H1 (cell line): ENCODE results near the gene CAV1. TPM values are rescaled to one million over a fixed set of nuclear protein-coding genes. Genes with fewer than 3 reads are reported as not detected.

Experiments
- CTCF ChIA-PET: fragments of 300-600 bp; sonication (Branson Sonifier 250); formaldehyde crosslinking; loops from one replicate; lab custom pipeline; 2021; ENCODE audit not compliant: partially characterized antibody; lab: Charles Lee
- POLR2A ChIA-PET: fragments of 300-600 bp; sonication (Branson Sonifier 250); formaldehyde crosslinking; loops from one replicate; lab custom pipeline; 2021; ENCODE audit warnings: inconsistent platforms; ENCODE audit not compliant: partially characterized antibody; lab: Charles Lee
- DNase-seq, 2 experiments: peaks; one replicate each; pipeline versions ENCODE4 v3.0.0 to v3.0.0-alpha.2; 2010 to 2022; ENCODE audit warnings: low spot score in 2 of 2, low read depth in 1 of 2, mixed read lengths in 1 of 2
- FAIRE-seq: peaks from 2 replicates; lab custom pipeline; 2011; peaks lifted over from hg19 to GRCh38; lab: Jason Lieb, UNC
- H2AFZ ChIP-seq: 2 replicates; pipeline ENCODE4 v1.8.1; 2012; ENCODE audit warnings: low read length, inconsistent platforms
- H2AK5ac ChIP-seq: 2 replicates; pipeline ENCODE4 v1.6.1; 2013; ENCODE audit warnings: low read depth, low read length
- H2BK120ac ChIP-seq: replicated peaks from 2 replicates; pipeline ENCODE3; 2013; ENCODE audit warnings: low read depth, low read length, inconsistent platforms
- H2BK12ac ChIP-seq: 2 replicates; pipeline ENCODE4 v1.6.1; 2013; ENCODE audit warnings: low read depth, low read length
- H2BK15ac ChIP-seq: 2 replicates; pipeline ENCODE4 v1.6.1; 2013; ENCODE audit warnings: low read length
- H2BK20ac ChIP-seq: 2 replicates; pipeline ENCODE4 v1.6.1; 2013; ENCODE audit warnings: low read length
- H2BK5ac ChIP-seq: 2 replicates; pipeline ENCODE4 v1.6.1; 2013; ENCODE audit warnings: low read depth, low read length
- H3K14ac ChIP-seq: 2 replicates; pipeline ENCODE4 v1.6.1; 2013; ENCODE audit warnings: inconsistent platforms; ENCODE audit not compliant: insufficient read length
- H3K18ac ChIP-seq: 2 replicates; pipeline ENCODE4 v1.6.1; 2013; ENCODE audit warnings: low read length; ENCODE audit errors: extremely low read depth
- H3K23ac ChIP-seq: 2 replicates; pipeline ENCODE4 v1.6.1; 2013; ENCODE audit warnings: inconsistent platforms; ENCODE audit not compliant: insufficient read length
- H3K23me2 ChIP-seq: 2 replicates; pipeline ENCODE4 v1.6.1; 2013; ENCODE audit warnings: low read depth, low read length
- H3K27ac ChIP-seq: 2 replicates; pipeline ENCODE4 v1.6.1; 2011; ENCODE audit warnings: low read depth, low read length, inconsistent platforms
- H3K27me3 ChIP-seq, 4 experiments: replicated peaks in 1 of 4; 1 replicate in 1 of 4; 2 replicates in 3 of 4; pipeline versions ENCODE4 v1.6.1 to v1.8.1; 2011 to 2013; ENCODE audit warnings: low read length in 3 of 4, mild to moderate bottlenecking in 3 of 4, inconsistent platforms in 2 of 4, mixed read lengths in 2 of 4, moderate library complexity in 1 of 4; ENCODE audit not compliant: control insufficient read depth in 3 of 4, insufficient read depth in 3 of 4; ENCODE audit errors: extremely low read depth in 1 of 4
- H3K36me3 ChIP-seq, 4 experiments: 2 replicates each; pipeline versions ENCODE4 v1.6.1 to v1.8.1; 2011 to 2013; ENCODE audit warnings: mild to moderate bottlenecking in 4 of 4, low read length in 3 of 4, moderate library complexity in 2 of 4, control low read depth in 1 of 4, inconsistent platforms in 1 of 4; ENCODE audit not compliant: insufficient read depth in 4 of 4, control insufficient read depth in 2 of 4
- H3K4ac ChIP-seq: replicated peaks from 2 replicates; pipeline ENCODE3; 2013; ENCODE audit warnings: low read length, low read depth, mixed read lengths, inconsistent platforms; ENCODE audit not compliant: insufficient read length
- H3K4me1 ChIP-seq, 4 experiments: replicated peaks in 1 of 4; 1 replicate in 1 of 4; 2 replicates in 3 of 4; pipeline versions ENCODE4 v1.6.1 to v1.8.1; 2011 to 2013; ENCODE audit warnings: low read length in 3 of 4, inconsistent platforms in 2 of 4, mixed read lengths in 1 of 4; ENCODE audit not compliant: insufficient read depth in 4 of 4, control insufficient read depth in 3 of 4
- H3K4me2 ChIP-seq, 2 experiments: 2 replicates each; pipeline versions ENCODE4 v1.6.1 to v1.8.1; 2011 to 2013; ENCODE audit warnings: low read depth in 2 of 2, low read length in 2 of 2, control low read depth in 1 of 2, inconsistent platforms in 1 of 2, mild to moderate bottlenecking in 1 of 2; ENCODE audit not compliant: insufficient read depth in 1 of 2
- H3K4me3 ChIP-seq, 4 experiments: fragments of 200-600, 300-600 bp in 1 of 4; sonication (generic), shearing (Covaris generic), sonication (Bioruptor Twin) in 1 of 4; 2 replicates each; pipeline versions ENCODE4 v1.5.1 to v1.8.1; 2011 to 2016; ENCODE audit warnings: low read length in 4 of 4, low read depth in 3 of 4, control low read depth in 2 of 4, inconsistent platforms in 2 of 4, mild to moderate bottlenecking in 2 of 4, mixed read lengths in 1 of 4, moderate library complexity in 1 of 4; ENCODE audit not compliant: insufficient read depth in 2 of 4; ENCODE audit errors: extremely low read depth in 1 of 4
- H3K56ac ChIP-seq: replicated peaks from 2 replicates; pipeline ENCODE3; 2013; ENCODE audit warnings: low read depth, mild to moderate bottlenecking, mixed read lengths, low read length, inconsistent platforms; ENCODE audit not compliant: insufficient read length
- H3K79me1 ChIP-seq: 2 replicates; pipeline ENCODE4 v1.6.1; 2013; ENCODE audit warnings: low read depth, low read length, control low read depth
- H3K79me2 ChIP-seq, 2 experiments: 2 replicates each; pipeline versions ENCODE4 v1.6.1 to v1.8.1; 2012 to 2013; ENCODE audit warnings: low read length in 2 of 2, mild to moderate bottlenecking in 2 of 2, inconsistent platforms in 1 of 2; ENCODE audit not compliant: insufficient read depth in 2 of 2, control insufficient read depth in 1 of 2
- H3K9ac ChIP-seq, 4 experiments: replicated peaks in 1 of 4; 1 replicate in 1 of 4; 2 replicates in 3 of 4; pipeline versions ENCODE4 v1.6.1 to v1.8.1; 2011 to 2013; ENCODE audit warnings: low read depth in 3 of 4, low read length in 3 of 4, control low read depth in 2 of 4, mild to moderate bottlenecking in 2 of 4, moderate library complexity in 2 of 4, inconsistent platforms in 1 of 4; ENCODE audit errors: extremely low read depth in 1 of 4
- H3K9me3 ChIP-seq, 2 experiments: 2 replicates each; pipeline versions ENCODE4 v1.6.1 to v1.8.1; 2012 to 2013; ENCODE audit warnings: mild to moderate bottlenecking in 2 of 2, moderate library complexity in 2 of 2, control low read depth in 1 of 2, inconsistent platforms in 1 of 2, low read depth in 1 of 2, low read length in 1 of 2, mixed read lengths in 1 of 2; ENCODE audit not compliant: insufficient read depth in 2 of 2
- H4K20me1 ChIP-seq, 2 experiments: replicated peaks in 1 of 2; 2 replicates each; pipeline versions ENCODE3 to v1.8.1; 2011 to 2013; ENCODE audit warnings: inconsistent platforms in 2 of 2, low read length in 2 of 2, mild to moderate bottlenecking in 1 of 2; ENCODE audit not compliant: insufficient read depth in 2 of 2, control insufficient read depth in 1 of 2
- H4K5ac ChIP-seq: 2 replicates; pipeline ENCODE4 v1.6.1; 2013; ENCODE audit warnings: low read length, low read depth, mixed read lengths, inconsistent platforms; ENCODE audit not compliant: insufficient read length
- H4K8ac ChIP-seq: 2 replicates; pipeline ENCODE4 v1.8.0; 2013; ENCODE audit warnings: mild to moderate bottlenecking, moderate library complexity, low read length, inconsistent platforms; ENCODE audit not compliant: insufficient read depth; ENCODE audit errors: extremely low read depth
- H4K91ac ChIP-seq: replicated peaks from 2 replicates; pipeline ENCODE3; 2013; ENCODE audit warnings: low read length, mixed read lengths, inconsistent platforms; ENCODE audit not compliant: insufficient read length
- EGR1 ChIP-seq: IDR thresholded peaks from 2 replicates; pipeline ENCODE4 v1.6.1; 2011; ENCODE audit warnings: low read depth, low read length, borderline replicate concordance
- POLR2AphosphoS5 ChIP-seq: IDR thresholded peaks from 2 replicates; pipeline ENCODE4 v1.6.1; 2011; ENCODE audit warnings: low read depth, low read length
- RFX5 ChIP-seq: IDR thresholded peaks from 2 replicates; pipeline ENCODE4 v1.6.1; 2011; ENCODE audit warnings: low read depth, low read length, improper control_type of control experiment, borderline replicate concordance
- polyA plus RNA-seq, 7 experiments: library from polyadenylated mRNA; depleted of rRNA in 3 of 7; stranded (reverse) in 5 of 7; unstranded in 2 of 7; fragments of >200 nt in 5 of 7; fragments of 200-250 nt in 2 of 7; gene quantifications; 1 replicate in 5 of 7; 2 replicates in 1 of 7; 4 replicates in 1 of 7; pipeline versions ENCODE4 v1.2.1 to v1.2.3, GENCODE V29; 2011 to 2013; ENCODE audit warnings: missing spikeins in 2 of 7, mixed read lengths in 2 of 7
- total RNA-seq: library from RNA; stranded (reverse); fragmentation: NEBNext Ultra II Directional; extraction: Animal tissue kit (Norgen Biotek cat#: 25700); gene quantifications from 2 replicates; pipeline ENCODE4 v1.2.1, GENCODE V29; 2021

Gene CAV1
- total and polyA plus RNA-seq, 2 of the 8 experiments (the other 6 are each of a cell fraction or from before 2014, with no cell fraction given) = 16.3 to 21.8 TPM

- no peak overlapping the region for H3K14ac ChIP-seq
- no peak for TF ChIP-seq RFX5
- TF ChIP-seq POLR2AphosphoS5 = no peak
- no peak for TF ChIP-seq EGR1
- no peak overlapping the region for H2AFZ ChIP-seq
- no peaks in the 10 kb centered on the region for H4K20me1 ChIP-seq
- no peaks in the 10 kb centered on the region for H3K79me1 ChIP-seq
- ChIA-PET POLR2A (no interaction called here), CTCF (no interaction called here)
- H3K36me3 ChIP-seq = no peaks in the 10 kb centered on the region
- no peaks in the 10 kb centered on the region for H3K27me3 ChIP-seq
- no peak overlapping the region for H3K23ac ChIP-seq
- H3K4ac ChIP-seq = no peak overlapping the region
- no peak overlapping the region for H3K9ac ChIP-seq
- no peak overlapping the region for H4K5ac ChIP-seq
- no peak for FAIRE-seq
- no peaks in the 10 kb centered on the region for H3K79me2 ChIP-seq
- H4K8ac ChIP-seq = no peak overlapping the region
- no peak for DNase-seq
- H2BK20ac ChIP-seq = no peak overlapping the region
- no peak overlapping the region for H2BK12ac ChIP-seq
- H3K4me1 ChIP-seq = no peaks in the 10 kb centered on the region
- H3K4me2 ChIP-seq = no peak overlapping the region
- no peak overlapping the region for H2BK5ac ChIP-seq
- H3K23me2 ChIP-seq = no peaks in the 10 kb centered on the region; the same call in 1 of the 2 replicates
- no peak overlapping the region for H3K4me3 ChIP-seq
- H3K27ac ChIP-seq = no peak overlapping the region
- H3K18ac ChIP-seq = no peak overlapping the region
- H4K91ac ChIP-seq = no peak overlapping the region
- H2BK120ac ChIP-seq = no peak overlapping the region
- no peak overlapping the region for H3K56ac ChIP-seq
- no peak overlapping the region for H2AK5ac ChIP-seq
- no peak overlapping the region for H2BK15ac ChIP-seq
- H3K9me3 ChIP-seq = no peaks in the 10 kb centered on the region
These were observed 41.8 kb downstream of the CAV1 start for GRCh38 chr7:116566666-116567065.
